ENCODE measurements around the gene INHBC.

GRCh38 chr12:57415088-57415487 lies 19.5 kb upstream of the INHBC start:
- TF ChIP-seq, protein P1, sequence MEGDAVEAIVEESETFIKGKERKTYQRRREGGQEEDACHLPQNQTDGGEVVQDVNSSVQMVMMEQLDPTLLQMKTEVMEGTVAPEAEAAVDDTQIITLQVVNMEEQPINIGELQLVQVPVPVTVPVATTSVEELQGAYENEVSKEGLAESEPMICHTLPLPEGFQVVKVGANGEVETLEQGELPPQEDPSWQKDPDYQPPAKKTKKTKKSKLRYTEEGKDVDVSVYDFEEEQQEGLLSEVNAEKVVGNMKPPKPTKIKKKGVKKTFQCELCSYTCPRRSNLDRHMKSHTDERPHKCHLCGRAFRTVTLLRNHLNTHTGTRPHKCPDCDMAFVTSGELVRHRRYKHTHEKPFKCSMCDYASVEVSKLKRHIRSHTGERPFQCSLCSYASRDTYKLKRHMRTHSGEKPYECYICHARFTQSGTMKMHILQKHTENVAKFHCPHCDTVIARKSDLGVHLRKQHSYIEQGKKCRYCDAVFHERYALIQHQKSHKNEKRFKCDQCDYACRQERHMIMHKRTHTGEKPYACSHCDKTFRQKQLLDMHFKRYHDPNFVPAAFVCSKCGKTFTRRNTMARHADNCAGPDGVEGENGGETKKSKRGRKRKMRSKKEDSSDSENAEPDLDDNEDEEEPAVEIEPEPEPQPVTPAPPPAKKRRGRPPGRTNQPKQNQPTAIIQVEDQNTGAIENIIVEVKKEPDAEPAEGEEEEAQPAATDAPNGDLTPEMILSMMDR (IDR thresholded peaks at IDR 0.05): no peak
- no peak for TF ChIP-seq EZH2 (IDR thresholded peaks at IDR 0.05; ENCODE audit: borderline replicate concordance, insufficient read depth, low read depth, low read length, poor library complexity, severe bottlenecking)

Data from B cell (primary cell).